GM18517 (cell line): ENCODE results near the gene KRTAP9-4.
"Not testable (repeated sequence)": the region's sequence is repeated elsewhere in the genome, so short reads cannot be mapped to it uniquely, and the experiment has no call there.

ENCODE experiments used
- ATAC-seq: cut with Tn5 transposase; IDR thresholded peaks from one replicate; pipeline ENCODE4 v1.9.1; 2021; ENCODE audit warnings: mild to moderate bottlenecking, moderate library complexity; ENCODE audit not compliant: unreplicated experiment

The KRTAP9-4 gene

DNA sequence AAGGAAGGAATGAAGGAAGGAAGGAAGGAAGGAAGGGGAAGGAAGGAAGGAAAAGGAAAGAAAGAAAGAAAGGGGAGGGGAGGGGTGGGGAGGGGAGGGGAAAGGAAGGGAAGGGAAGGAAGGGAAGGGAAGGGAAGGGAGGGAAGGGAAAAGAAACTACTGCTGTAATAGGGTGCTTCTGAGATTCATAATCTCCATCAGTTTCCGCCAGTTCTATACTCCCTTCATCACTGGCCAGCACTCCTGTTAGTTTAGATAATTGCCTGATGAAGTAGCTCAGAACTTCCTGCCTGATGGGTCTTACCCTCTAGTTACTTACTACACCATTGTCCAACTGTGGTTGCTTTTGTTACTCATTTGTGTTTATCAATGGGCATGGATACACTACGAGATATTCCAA is 13.7 kb downstream of the KRTAP9-4 start:
- ATAC-seq, result no peak

DNA sequence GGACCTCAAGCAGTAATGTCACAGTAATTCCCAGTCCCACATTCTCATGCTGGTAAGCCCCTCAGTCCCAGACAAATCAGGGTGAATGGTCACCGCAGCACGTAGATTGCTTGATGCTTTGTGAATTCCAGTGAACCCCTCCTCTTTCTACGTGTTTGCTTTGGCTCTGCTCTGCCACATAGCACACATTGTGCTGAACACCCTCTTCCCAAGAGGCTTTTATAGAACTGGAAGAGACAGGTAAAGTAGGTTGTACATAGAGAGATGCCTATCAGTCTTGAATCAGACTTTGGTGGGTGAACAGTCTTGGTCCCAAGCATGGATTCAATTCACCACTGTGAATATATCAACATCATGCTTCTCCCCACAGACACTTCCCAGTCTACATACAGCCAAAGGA is 15.1 kb downstream of the KRTAP9-4 start:
- ATAC-seq, result no peak

DNA sequence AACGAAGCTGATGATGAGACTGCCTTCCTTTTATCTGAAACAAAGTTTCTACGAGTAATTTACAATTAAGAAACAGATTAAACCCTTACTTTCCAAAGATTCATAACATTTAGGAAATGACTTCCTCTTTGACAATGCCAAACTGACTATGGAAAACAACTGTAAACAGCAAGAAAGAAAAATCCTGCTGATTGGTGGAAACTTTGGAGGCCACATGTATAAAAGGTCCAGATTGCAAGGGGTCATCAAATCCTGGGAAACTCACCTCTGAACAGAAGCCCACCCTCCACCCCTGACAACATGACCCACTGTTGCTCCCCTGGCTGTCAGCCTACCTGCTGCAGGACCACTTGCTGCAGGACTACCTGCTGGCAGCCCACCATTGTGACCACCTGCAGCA is 15.6 kb downstream of the KRTAP9-4 start, which contains the start of gene KRTAP9-6:
TSS of gene KRTAP9-6 (plus strand) at position 301 of the 400 bp plus-strand sequence. CDS start at position 301, 0 bp downstream.
- no peak for ATAC-seq

DNA sequence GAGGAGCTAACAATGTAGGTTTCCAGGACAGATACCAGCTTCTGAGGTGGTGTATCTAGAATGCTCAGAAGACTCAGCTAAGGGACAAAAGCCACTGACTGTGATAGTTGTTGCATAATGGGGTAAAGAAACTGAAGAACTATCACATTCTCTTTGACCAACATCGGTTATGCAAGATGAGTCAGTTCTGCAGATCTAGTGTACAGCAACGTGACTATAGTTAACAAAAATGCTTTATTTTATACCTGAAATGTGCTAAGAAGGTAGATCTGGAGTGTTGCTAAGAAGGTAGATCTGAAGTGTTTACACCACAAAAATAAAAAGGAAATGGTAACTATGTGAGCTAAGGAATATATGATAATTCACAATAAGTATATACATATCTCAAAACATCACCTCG is 18.2 kb downstream of the KRTAP9-4 start:
- ATAC-seq, result no peak

DNA sequence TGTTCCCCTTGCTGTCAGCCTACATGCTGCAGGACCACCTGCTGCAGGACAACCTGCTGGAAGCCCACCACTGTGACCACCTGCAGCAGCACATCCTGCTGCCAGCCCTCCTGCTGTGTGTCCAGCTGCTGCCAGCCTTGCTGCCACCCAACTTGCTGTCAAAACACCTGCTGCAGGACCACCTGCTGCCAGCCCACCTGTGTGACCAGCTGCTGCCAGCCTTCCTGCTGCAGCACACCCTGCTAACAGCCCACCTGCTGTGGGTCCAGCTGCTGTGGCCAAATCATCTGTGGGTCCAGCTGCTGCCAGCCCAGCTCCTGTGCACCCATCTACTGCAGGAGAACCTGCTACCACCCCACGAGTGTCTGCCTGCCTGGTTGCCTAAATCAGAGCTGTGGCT is 21.8 kb downstream of the KRTAP9-4 start:
- ATAC-seq, result not testable (repeated sequence)

DNA sequence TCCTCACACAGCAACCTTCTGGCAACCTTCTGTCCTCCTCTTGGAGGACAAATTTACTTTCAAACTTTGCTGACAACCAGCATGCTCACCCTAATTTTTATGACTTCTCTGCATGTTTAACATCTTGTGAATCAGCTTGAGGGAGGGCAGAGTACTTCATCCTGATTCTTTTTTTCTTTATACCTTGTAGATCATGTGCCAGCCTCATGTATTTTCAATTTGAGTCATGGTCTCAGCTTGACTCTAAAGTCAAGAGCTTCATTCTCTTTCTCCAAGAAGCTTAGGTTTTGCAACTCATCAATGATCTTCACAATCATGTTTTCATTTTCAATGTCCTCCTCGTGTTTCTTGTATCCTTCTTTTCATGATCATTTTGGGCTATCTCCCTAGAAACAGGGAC is 22.4 kb downstream of the KRTAP9-4 start:
- no peak for ATAC-seq

DNA sequence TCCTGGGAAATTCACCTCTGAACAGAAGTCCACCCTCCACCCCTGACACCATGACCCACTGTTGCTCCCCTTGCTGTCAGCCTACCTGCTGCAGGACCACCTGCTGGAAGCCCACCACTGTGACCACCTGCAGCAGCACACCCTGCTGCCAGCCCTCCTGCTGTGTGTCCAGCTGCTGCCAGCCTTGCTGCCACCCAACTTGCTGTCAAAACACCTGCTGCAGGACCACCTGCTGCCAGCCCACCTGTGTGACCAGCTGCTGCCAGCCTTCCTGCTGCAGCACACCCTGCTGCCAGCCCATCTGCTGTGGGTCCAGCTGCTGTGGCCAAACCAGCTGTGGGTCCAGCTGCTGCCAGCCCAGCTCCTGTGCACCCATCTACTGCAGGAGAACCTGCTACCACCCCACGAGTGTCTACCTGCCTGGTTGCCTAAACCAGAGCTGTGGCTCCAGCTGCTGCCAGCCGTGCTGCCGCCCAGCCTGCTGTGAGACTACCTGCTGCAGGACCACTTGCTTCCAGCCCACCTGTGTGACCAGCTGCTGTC is 26.2 kb downstream of the KRTAP9-4 start, which contains the start of gene KRTAP9-7:
TSS of gene KRTAP9-7 (plus strand) at position 51 of the 543 bp plus-strand sequence. CDS start at position 51, 0 bp downstream.
- not testable (repeated sequence) for ATAC-seq

DNA sequence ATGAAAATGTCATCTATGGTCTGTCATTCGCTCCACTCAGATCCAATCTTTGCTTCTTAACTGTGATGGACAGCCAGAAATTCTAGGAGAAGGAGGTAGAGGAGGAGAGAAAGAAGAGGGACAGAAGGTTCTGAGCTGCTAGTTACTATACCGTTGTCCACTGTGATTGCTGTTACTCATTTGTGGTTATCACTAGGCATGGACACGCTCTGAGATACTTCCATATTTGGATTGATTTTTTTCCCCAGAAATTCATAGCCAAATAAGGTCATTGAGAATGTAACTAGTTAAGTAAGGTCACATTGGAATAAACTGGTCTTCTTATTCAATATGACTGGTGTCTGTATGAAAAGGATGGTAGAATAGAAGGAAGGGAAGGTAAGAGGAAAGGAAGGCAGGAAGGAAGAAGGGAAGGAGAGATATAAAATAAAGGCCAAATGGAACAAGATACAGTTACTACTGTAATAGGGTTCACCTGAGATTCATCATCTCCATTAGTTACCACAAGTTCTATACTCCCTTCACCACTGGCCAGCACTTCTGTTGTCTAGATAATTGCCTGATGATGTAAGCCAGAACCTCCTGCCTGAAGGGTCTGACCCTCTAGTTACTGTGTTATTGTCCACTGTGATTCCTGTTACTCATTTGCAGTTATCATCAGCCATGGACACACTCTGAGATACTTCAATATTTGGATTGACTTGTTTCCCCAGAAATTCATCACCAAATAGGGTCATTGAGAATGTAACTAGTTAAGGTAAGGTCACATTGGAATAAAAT is 28.9 kb downstream of the KRTAP9-4 start:
- no peak for ATAC-seq

DNA sequence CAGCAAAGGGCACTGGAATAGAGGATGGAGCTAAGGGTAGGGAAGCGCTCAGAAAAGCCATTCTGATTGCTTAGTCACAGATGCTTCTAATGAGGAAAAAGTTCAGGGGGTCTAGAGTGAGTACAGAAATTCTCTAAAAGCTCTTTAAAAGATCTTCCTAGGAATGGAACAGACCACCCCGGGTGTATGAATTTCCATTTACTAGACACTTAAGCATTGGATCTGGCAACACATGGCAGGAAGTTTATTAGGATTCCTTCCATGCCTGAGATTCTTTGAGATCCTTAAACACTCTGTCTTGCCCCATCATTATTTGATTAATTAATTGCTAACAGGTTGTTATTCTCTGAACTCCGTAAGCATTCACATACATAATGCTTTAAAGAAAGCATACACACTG is 34.6 kb downstream of the KRTAP9-4 start:
- ATAC-seq, result no peak

DNA sequence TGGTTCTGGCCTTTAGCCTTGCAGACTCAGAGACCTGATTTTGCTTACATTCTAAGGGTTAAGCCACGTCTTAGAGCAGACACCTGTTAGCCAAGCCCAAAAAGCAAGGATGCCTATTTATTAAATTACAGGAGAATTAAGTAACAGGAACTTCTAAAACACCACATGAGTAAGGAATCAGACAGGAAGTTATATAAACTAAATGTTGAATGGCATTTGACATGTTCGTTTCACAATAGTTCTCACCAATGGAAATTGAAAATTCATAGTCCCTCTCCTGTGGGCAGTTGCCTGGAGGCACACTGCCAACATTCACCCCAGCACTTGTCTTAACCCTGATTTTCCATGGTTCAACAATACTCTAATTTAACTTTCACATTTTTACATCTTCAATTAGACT is 35.1 kb downstream of the KRTAP9-4 start:
- ATAC-seq, result no peak

DNA sequence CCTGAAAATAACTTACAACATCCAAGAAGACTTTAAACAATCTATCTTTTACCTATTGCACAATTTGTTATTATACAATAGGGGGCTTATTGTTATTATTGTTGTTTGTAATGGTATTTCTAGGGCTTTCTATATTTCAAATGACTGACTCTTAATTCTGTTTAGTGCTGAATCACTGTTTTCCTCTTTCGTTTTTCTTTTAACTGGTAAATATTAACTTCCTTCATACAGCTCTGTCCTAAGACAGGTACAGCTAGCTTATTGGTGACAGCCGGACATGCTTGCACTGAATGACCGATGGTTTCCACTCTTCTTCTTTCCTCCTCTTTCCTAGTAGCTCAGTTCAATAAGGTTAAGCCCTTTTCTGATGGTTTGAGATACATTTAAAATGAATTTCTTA is 37.6 kb downstream of the KRTAP9-4 start:
- no peak for ATAC-seq

DNA sequence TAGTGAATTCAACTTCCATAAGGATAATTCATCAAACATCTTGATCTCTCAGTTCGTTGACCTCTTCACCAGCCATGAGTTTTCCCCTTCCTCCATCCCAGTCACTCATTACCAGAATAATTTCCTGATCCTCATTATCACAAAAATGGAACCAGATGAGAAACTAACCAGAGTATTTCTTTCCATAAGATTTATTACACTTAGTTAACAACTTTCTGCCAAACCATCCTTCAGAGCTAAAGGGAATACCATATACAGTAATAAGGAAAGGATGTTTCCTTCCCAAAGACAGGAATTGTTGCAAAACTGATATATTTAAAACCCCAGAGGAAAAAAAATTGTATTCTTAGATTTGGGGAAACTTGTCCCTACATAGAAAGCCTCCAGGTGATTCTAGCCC is 44.5 kb downstream of the KRTAP9-4 start:
- ATAC-seq, result no peak

DNA sequence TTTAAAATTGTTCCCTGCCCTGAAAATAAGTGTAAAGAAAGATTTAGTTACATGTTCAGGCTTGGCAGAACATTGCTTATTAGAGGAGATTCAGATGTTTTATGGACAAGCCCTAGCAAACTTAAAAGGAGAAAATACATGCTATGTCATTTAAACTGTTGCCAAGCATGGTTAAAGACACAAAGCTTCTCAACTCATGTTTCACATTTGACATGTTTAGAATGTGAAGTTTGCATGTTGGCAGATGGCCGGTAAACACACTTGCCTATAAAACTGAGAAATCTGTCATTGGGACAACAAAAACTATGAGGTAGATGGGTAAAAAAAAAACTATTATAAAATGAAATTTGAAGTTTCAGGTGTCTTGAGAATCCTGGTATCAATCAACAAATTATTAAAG is 47.4 kb downstream of the KRTAP9-4 start:
- no peak for ATAC-seq

DNA sequence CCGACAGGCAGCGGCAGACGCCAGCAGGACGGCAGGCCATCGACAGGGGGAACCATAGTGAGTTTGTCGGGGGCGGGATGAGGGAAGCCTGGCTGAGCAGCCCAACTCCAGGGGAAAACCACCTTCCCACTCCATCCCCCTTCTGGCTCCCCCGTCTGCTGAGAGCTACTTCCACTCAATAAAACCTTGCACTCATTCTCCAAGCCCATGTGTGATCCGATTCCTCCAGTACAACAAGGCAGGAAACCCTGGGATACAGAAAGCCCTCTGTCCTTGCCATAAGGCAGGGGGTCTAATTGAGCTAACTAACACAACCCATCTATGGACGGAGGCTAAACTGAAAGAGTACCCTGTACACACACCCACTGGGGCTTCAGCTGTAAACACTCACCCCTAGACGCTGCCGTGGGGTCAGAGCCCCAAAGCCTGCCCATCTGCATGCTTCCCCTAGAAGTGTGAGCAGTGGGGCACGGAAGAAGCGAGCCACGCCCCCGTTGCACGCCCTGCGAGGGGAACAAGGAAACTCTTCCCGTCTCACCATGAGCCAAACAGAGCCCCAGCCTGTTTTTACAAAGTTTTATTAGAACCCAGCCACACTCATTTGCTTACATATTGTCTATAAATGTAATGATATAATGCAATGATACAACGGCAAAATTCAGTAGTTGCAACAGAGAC is 49.1 kb downstream of the KRTAP9-4 start:
- no peak for ATAC-seq
